SK-N-SH (cell line): ENCODE data around the gene GJD3.

Experiments
- CHD2 ChIP-seq: fragments of 150-350 bp; IDR thresholded peaks from 2 replicates; pipeline ENCODE4 v1.6.1; 2018; ENCODE audit warnings: low read length; ENCODE audit not compliant: partially characterized antibody
- CTCF ChIP-seq: fragments of 200-600 bp; sonication (generic); IDR thresholded peaks from 2 replicates; pipeline ENCODE4 v1.6.1; 2017; ENCODE audit warnings: antibody characterized with exemption, mild to moderate bottlenecking, moderate library complexity
- EP300 ChIP-seq, 2 experiments: IDR thresholded peaks; 2 replicates each; pipeline versions ENCODE4 v1.4.0 to v1.6.1; 2012; ENCODE audit warnings: borderline replicate concordance in 1 of 2, low read depth in 1 of 2, low read length in 1 of 2
- FOSL2 ChIP-seq: IDR thresholded peaks from 2 replicates; pipeline ENCODE4 v1.4.0; 2012; ENCODE audit warnings: low read depth, mild to moderate bottlenecking, moderate library complexity, borderline replicate concordance
- GABPA ChIP-seq: IDR thresholded peaks from 2 replicates; pipeline ENCODE4 v1.4.0; 2012; ENCODE audit warnings: low read depth, mild to moderate bottlenecking
- GATA2 ChIP-seq: sonication (generic); formaldehyde crosslinking; IDR thresholded peaks from 2 replicates; pipeline ENCODE4 v1.5.0; 2020; ENCODE audit warnings: mild to moderate bottlenecking, missing genetic modification reagents
- JUND ChIP-seq: IDR thresholded peaks from 2 replicates; pipeline ENCODE4 v1.4.0; 2012
- PBX3 ChIP-seq: IDR thresholded peaks from 2 replicates; pipeline ENCODE4; 2012
- REST ChIP-seq: IDR thresholded peaks from 2 replicates; pipeline ENCODE4 v1.6.1; 2012; ENCODE audit warnings: mild to moderate bottlenecking, low read depth, low read length, moderate library complexity
- RFX5 ChIP-seq: IDR thresholded peaks from 2 replicates; pipeline ENCODE4 v1.6.1; 2012; ENCODE audit warnings: mild to moderate bottlenecking, improper control_type of control experiment, low read length
- RXRA ChIP-seq: IDR thresholded peaks from 2 replicates; pipeline ENCODE4 v1.4.0; 2012; ENCODE audit warnings: low read depth, mild to moderate bottlenecking, borderline replicate concordance
- TAF1 ChIP-seq: IDR thresholded peaks from 2 replicates; pipeline ENCODE4 v1.6.1; 2012; ENCODE audit warnings: low read depth, mild to moderate bottlenecking, low read length, moderate library complexity, borderline replicate concordance
- YY1 ChIP-seq: IDR thresholded peaks from 2 replicates; pipeline ENCODE4 v1.4.0; 2012; ENCODE audit warnings: low read depth, mild to moderate bottlenecking
- TF ChIP-seq, protein P1 (sequence below): IDR thresholded peaks from 2 replicates; pipeline ENCODE4 v1.4.0; 2012; ENCODE audit warnings: low read depth

DNA sequence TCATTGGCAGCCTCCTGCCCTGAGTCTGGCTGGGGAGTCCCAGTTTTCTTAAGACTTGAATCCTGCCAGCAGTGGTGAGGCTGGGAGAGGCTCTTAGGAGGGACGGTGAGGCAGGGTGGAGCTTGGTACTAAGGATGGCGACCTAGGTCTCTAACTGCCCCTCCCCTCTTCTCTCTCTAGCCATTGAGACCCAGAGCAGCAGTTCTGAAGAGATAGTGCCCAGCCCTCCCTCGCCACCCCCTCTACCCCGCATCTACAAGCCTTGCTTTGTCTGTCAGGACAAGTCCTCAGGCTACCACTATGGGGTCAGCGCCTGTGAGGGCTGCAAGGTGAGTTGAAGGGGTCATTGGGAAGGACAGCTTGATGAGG is 16.4 kb downstream of the GJD3 start:
- TF ChIP-seq PBX3 (no peak), REST (no peak), CTCF (no peak), GABPA (no peak), RFX5 (no peak), JUND (no peak), EP300 (IDR thresholded peaks at IDR 0.05; ENCODE audit: borderline replicate concordance in 1 of 2, low read depth in 1 of 2, low read length in 1 of 2) (no peak), FOSL2 (no peak), GATA2 (CRISPR knock-in tag) (no peak), YY1 (no peak), RXRA (no peak), TAF1 (no peak), CHD2 (no peak)
- TF ChIP-seq, protein P1, sequence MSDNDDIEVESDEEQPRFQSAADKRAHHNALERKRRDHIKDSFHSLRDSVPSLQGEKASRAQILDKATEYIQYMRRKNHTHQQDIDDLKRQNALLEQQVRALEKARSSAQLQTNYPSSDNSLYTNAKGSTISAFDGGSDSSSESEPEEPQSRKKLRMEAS: no peak
